Activated CD4-positive, alpha-beta T cell treated with anti-CD3 and anti-CD28 coated beads, Interleukin-2, Interleukin-4, amounts not matched to agents 100 ng/mL and 50 ng/mL, durations not matched to agents 16 hours and 8 hours (primary cell): ENCODE results near the gene GJB5.

Experiments used
- DNase-seq: peaks from one replicate; pipeline ENCODE4 v3.0.0-alpha.2; 2020; ENCODE audit warnings: low spot score

Gene GJB5

DNA sequence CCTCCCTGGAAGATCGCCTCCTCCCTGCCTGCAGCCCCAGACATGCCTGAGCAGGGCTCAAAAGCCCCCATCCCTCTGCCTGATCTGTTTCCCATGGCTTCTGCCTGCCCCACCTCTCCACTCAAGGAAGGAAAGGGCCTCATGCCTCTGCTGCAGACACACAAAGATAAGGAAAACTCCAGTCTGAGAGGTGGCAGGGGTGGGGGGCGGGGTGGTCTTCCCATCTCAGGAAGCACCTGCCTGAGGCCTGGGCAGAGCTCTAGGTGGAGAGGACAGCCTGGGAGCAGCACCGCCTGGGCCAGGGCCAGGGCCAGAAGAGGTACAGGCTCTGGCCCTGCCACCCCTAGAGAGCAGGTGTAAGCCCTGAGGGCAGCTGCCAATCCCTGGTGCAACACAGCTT is 22.1 kb downstream of the GJB5 start:
- no peak for DNase-seq

DNA sequence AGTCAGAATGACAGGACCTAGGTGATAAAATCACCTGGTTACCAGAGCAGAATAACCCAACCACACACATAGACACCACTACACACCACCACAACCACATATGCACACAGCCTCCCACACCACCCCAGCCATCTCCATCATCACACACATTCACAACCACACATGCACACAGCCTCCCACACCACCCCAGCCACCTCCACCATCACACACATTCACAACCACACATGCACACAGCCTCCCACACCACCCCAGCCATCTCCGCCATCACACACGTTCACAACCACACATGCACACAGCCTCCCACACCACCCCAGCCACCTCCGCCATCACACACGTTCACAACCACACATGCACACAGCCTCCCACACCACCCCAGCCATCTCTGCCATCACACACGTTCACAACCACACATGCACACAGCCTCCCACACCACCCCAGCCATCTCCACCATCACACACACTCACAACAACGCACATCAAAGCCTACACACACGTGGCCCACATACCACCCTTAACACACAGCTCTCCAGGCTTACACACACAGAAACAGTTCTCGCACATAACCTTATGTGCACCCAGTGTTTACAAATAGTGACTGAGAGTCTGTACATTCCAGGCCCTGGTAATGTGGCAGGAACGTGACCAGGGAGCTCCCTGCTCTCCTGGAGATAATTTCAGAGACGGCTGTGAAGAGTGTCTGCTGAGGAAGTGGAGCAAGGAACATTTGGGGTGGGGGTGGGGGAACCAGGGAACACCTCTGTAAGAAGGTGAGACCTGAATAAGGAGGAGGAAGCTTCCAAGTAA is 22.9 kb downstream of the GJB5 start:
- DNase-seq = no peak

DNA sequence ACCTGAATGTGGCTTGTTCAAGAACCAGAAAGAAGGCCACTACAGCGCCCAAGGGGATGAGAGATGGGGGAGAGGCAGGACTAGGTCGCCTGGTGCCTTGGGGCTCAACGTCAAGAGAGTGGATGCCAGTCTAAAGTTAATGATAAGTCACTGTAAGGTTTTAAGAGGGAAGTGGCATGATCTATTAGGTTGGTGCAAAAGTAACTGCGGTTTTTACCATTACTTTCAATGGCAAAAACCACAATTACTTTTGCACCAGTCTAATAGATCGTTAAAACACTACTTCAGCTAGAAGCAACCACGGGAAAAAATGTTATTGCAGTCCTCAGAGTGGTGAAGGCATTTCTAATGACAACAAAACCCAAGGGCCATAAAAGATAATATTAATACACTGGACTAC is 23.5 kb downstream of the GJB5 start:
- DNase-seq = no peak

DNA sequence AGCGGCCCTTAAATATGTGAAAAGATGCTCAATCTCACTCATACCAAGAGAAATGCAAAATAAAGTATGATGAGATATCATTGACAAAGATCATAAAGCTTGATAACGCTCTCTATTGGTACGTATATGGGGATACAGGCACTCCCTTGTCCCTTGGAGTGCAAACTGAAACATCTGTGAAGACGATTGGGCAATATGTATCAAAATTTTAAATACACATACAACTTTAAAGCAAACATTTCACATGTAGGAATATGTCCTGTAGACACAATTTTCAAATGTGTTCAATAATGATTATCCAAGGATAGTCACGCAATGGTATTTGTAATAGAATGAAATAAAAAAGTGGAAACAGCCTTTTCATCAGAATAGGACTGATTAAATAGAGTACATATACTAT is 24.2 kb downstream of the GJB5 start:
- DNase-seq = no peak

DNA sequence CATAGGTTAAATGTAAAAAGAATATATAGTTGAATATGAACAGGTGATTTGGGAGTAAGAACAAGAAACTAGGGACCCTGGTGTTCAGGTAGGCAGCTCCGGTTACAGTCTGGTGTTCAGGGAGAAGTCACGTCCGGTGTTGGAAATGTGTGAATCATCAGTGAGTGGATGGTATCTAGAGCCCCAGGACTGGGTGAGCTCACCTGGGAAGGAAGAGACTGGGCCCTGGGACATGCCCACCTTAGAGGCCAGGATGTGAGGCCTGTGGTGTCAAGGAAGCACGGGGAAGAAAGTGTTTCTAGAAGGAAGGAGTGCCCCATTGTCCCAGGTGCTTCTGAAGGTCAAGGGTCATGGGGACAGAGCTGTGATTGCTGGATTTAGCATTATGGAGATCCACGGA is 24.7 kb downstream of the GJB5 start:
- no peak for DNase-seq

DNA sequence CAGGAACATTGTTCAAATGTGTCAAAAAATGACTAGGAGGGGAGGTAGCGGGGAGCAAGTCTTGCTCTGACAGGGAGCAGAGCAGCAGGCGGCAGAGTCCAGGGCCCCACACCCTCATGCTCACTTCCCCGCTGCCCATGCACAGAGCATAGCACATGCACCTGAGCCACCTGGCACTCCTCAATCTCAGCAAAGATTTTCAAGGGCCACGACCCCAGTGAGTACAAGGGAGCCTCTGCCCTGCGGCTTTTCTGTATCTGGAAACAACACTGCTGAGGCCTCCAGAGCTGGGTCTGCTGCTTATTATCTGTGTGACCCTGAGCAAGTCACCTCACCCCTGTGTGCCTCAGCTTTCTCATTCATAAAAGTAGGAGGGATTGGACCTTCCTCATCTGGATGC is 25.1 kb downstream of the GJB5 start:
- DNase-seq = no peak

DNA sequence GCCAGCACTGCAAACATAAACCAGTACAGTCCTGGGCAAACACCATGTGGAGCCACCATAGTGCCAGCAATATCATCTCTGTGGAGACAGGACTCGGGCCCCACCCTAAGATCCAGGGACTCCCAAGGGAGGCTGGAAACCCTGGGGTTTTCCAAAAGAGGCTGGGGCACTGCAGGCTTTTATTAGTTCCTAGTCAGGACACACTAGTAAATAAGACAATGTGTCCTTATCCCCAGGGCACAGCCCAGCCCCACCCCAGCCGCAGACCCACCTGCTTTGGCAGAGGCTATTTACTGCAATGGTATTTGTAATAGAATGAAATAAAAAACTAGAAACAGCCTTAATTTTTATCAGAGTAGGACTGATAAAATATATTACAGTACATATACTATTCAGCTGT is 25.7 kb downstream of the GJB5 start:
- DNase-seq = no peak

DNA sequence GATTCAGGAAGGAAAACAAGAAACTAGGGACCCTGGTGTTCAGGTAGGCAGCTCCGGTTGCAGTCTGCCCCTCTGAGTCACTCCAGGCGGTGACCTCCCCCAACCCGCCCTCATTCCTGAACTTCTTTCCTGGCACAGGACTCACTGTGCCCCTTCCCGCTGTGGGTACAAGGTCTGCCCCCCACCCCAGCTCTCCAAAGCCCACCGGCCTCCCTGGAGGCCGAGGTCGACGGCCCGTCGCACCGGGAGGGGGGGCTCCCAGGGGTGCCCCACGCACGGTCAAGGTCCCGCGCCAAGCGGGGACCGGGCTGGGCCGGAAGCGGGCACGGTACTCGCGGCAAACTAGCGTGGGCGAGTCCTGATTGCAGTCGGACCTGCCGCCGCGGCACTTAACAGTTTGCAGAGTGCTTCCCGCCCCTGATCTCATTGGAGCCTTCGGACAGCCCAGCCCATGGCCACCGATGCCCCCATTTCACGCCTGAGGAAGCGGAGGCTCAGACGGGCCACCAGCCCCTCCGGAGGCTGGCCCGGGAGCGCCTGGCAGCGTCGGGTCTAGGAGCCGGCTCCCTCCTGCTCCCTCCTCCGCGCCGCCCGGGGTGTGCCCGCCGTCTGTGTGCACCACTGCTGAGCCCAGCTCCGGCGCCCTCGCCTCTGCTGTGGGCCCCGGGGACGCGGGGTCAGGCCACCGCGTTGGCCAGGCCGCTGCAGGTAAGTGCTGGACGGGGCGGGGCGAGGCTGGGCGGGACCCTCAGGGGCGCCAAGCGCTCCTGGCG is 26.4 kb downstream of the GJB5 start, which contains the start of gene GJB3:
TSS of gene GJB3 (plus strand) at position 144 of the 773 bp plus-strand sequence. CDS start 3,549 bp downstream, outside the sequence.
- no peak for DNase-seq

DNA sequence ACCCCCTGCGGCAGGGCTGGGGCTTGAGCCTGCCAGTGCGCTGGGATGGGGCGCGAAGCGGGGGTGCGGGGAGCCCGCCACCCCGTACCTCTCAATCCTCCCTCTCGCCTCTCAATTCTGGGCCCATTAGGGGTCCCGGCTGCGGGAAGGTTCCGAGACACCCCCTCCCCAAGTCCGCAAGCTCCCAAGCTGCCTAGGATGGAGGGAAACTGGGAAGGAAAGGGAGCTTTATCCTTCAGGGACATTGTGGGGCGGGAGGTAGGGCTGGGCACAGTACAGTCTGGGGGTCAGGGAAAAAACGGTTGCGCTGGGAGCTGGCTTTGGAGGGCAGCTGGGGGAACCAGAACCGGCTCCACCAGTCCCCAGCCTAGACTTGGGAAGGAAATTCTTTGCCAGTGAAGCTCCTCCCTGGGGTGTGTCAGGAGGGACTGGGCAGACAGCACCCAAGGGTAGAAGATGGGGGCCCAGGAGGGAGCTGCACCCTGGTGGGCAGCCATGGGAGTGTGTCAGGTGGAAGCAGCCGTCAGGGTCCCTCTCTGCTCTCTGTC is 27.1 kb downstream of the GJB5 start:
- DNase-seq = no peak

DNA sequence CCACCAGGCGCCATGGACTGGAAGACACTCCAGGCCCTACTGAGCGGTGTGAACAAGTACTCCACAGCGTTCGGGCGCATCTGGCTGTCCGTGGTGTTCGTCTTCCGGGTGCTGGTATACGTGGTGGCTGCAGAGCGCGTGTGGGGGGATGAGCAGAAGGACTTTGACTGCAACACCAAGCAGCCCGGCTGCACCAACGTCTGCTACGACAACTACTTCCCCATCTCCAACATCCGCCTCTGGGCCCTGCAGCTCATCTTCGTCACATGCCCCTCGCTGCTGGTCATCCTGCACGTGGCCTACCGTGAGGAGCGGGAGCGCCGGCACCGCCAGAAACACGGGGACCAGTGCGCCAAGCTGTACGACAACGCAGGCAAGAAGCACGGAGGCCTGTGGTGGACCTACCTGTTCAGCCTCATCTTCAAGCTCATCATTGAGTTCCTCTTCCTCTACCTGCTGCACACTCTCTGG is 29.9 kb downstream of the GJB5 start:
- no peak for DNase-seq

DNA sequence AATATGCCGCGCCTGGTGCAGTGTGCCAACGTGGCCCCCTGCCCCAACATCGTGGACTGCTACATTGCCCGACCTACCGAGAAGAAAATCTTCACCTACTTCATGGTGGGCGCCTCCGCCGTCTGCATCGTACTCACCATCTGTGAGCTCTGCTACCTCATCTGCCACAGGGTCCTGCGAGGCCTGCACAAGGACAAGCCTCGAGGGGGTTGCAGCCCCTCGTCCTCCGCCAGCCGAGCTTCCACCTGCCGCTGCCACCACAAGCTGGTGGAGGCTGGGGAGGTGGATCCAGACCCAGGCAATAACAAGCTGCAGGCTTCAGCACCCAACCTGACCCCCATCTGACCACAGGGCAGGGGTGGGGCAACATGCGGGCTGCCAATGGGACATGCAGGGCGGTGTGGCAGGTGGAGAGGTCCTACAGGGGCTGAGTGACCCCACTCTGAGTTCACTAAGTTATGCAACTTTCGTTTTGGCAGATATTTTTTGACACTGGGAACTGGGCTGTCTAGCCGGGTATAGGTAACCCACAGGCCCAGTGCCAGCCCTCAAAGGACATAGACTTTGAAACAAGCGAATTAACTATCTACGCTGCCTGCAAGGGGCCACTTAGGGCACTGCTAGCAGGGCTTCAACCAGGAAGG is 30.5 kb downstream of the GJB5 start:
- DNase-seq = no peak

DNA sequence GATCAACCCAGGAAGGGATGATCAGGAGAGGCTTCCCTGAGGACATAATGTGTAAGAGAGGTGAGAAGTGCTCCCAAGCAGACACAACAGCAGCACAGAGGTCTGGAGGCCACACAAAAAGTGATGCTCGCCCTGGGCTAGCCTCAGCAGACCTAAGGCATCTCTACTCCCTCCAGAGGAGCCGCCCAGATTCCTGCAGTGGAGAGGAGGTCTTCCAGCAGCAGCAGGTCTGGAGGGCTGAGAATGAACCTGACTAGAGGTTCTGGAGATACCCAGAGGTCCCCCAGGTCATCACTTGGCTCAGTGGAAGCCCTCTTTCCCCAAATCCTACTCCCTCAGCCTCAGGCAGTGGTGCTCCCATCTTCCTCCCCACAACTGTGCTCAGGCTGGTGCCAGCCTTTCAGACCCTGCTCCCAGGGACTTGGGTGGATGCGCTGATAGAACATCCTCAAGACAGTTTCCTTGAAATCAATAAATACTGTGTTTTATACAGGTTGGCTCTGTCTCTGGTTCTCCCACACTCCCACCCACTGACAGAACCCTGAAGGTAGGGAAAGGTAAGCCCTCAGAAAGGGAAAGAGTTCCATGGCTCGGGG is 31.1 kb downstream of the GJB5 start:
- DNase-seq = no peak

DNA sequence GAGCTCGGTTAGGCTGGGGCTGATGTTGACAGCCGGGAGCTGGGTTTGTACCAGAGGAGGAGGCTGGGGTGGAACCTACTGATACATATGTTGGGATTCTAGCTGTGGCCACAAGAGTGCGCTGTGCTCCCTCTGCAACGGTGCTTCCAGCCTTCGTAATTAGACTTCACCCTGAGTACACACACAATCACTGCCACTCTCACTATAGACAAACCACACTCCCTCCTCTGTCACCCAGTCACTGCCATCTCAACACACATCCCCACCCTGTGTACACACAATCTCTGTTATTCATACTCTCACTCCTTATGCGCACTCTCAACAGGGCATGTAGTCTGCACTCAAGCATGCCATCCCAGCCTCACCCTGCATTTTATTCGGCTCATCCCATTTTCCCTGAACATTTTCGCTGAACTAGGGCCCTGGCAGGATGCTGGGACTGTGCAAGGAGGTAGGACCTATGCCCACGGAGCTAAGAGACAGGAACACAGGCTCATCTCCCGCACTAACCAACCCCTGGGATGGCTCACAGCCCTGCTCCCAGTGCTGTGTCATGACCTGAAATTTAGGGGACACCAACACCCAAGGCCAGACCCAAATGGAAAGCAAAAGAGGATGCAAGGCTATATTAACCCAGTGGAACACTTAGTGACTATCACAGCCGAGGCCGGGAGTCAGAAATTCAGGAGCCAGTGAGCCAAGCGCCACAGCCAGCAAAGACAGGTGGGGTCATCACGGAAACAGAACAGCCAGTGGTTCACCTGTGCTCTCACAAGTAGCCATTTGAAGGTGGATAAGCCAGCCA is 31.9 kb downstream of the GJB5 start:
- DNase-seq = peak; percentile 70

DNA sequence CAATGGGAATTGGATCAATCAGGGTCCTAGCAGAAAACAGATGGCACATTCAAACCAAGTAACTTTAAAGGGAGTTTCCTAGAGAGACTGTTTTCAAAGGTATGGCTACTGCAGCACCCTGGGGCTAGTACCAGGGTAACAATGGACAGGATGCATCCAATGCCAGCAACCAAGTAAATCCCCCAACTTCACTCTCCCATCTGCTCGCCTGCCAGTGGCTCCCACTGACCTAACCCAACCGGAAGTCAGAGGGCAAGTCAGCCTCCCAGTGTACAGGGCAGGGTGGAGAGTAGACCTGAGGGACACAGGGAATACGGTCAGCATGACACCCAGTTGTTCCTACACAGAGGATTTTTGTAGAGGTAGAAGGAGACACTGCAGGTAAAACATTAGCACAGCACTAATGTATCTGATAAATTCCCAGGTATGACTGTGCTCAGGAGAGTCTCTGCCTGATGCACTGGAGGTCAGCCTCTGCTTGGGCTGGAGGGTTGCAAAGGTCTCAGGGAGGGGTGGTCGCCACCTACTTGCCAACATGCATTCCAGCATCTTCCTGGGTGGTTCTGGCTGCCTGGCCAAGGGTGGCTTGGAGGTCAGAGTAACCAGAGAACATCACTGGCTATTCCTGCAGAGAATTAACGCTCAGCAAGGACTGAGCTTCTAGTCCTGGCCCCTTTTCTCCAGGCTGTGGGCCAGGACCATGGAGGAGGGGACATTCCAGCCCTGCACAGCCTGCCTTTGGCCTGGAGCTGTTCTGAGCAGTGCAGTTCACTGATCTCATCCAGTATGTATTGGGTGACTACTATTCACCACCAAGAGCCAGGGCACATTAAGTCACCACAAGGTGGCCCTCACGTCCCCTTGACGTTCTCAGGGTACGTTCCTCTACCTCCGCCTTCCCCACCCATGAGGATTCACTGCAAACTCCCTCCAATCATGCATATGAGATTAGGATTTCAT is 32.9 kb downstream of the GJB5 start:
- no peak for DNase-seq

DNA sequence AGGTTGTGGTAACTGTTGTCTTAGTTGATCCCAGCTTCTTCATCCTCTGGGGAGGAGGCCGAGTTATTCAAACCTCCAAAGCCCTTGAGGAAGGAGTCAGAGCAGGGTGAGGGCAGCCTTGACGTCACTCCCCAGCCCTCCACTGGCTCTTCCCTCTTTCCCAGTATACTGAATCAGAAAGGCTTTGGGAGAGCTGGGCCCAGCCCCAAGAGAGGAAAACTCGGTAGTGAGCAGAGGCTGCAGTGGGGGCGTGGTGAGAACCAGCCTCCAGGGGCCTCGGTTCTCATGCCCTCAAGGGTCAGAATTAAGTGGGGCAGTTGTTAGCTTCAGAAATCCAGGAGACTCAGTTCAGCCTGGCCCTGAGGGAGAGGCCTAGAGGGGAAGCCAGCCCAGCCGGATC is 36.1 kb downstream of the GJB5 start:
- no peak for DNase-seq

DNA sequence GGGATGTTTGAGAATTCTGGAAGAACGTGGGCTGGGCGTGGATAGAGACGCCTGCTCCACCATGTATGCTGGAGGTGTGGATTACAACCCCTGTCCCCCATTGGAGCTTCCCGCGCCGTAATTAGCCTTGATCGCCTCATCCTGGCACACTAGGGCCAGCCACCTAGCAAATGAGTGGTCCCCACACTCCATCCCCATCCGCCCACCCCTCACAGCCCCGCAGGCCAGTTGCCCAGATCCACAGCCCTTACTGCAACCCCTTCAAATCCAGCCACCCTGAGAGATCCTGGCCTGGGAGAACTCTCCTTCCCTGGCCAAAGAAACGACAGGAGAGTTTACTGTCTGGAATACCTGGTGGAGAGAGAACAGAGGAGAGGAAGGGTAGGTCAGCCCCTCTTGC is 37.6 kb downstream of the GJB5 start:
- no peak for DNase-seq

DNA sequence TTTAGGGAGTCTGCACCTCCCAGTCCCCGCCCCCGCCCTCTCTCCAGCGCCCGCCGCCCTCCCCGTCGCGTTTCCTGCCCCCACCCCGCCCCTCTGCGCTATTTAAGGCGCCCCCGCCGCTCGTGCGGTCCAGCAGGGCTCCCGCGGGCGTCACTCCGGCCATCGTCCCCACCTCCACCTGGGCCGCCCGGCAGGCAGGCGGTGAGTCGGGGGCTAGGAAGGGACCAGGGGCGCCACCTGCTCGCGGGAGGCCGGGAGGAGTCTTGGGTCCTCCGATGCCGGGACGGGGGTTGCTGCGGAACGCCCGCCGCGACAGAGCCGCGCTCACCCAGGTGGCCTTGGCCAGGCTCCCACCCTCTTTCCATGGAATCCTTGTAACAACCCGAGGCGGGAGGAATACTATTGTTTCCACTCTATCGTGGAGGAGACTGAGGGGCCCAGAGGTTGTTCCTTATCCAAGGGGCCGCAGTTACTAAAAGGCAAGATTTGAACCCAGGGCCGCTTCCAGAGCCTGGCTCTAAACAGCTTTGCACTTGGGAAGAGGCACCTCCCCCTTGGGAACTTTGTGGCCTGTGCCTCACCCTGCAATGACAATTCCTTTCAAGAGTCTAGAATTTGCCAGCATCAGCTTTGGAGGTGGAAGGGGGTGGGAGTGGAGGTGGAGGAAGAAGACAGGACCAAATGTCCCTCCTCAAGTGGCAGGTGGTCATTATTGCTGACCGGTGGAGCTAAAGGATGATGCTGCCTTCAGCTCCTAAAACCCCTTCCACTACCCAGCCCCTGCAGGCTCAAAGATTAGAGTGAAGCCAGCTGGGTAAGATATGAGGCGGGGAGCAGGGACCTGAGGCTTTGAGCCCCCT is 38.3 kb downstream of the GJB5 start, which contains the start of gene GJA4:
TSS of gene GJA4 (plus strand) at position 132 of the 860 bp plus-strand sequence. CDS start 1,215 bp downstream, outside the sequence.
- no peak for DNase-seq

DNA sequence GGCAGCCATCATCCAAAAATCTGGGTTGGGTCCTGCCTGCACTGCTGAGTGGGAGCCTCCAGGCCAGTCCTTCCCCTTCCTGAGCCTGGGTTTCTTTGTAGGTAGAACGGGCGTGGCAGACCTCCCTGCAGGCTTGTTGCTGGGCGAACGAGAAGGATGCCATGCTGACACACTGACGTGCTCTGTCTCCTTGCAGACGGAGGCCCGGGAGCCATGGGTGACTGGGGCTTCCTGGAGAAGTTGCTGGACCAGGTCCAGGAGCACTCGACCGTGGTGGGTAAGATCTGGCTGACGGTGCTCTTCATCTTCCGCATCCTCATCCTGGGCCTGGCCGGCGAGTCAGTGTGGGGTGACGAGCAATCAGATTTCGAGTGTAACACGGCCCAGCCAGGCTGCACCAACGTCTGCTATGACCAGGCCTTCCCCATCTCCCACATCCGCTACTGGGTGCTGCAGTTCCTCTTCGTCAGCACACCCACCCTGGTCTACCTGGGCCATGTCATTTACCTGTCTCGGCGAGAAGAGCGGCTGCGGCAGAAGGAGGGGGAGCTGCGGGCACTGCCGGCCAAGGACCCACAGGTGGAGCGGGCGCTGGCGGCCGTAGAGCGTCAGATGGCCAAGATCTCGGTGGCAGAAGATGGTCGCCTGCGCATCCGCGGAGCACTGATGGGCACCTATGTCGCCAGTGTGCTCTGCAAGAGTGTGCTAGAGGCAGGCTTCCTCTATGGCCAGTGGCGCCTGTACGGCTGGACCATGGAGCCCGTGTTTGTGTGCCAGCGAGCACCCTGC is 39.3 kb downstream of the GJB5 start:
- no peak for DNase-seq
